H9 (cell line): ENCODE results near the gene ERC1. TPM values are rescaled to one million over a fixed set of nuclear protein-coding genes. Genes with fewer than 3 reads are reported as not detected.

Source experiments
- DNase-seq: peaks from one replicate; pipeline ENCODE4 v3.0.0-alpha.2; 2017
- H2AFZ ChIP-seq: one replicate; pipeline ENCODE4 v1.6.1; 2013; ENCODE audit warnings: mild to moderate bottlenecking, low read length, control low read depth, moderate library complexity
- H2AK5ac ChIP-seq: 2 replicates; pipeline ENCODE4 v1.6.1; 2013; ENCODE audit warnings: low read length, control low read depth, mixed read lengths; ENCODE audit not compliant: insufficient read length
- H2BK120ac ChIP-seq: one replicate; pipeline ENCODE4 v1.6.1; 2013; ENCODE audit warnings: low read depth, mild to moderate bottlenecking, low read length, control low read depth, inconsistent platforms; ENCODE audit not compliant: poor library complexity, severe bottlenecking
- H2BK12ac ChIP-seq: 2 replicates; pipeline ENCODE4 v1.6.1; 2013; ENCODE audit warnings: low read length, control low read depth, mixed read lengths, low read depth; ENCODE audit not compliant: insufficient read length
- H2BK15ac ChIP-seq: 2 replicates; pipeline ENCODE4 v1.6.1; 2013; ENCODE audit warnings: low read depth, low read length, control low read depth
- H2BK20ac ChIP-seq: one replicate; pipeline ENCODE4 v1.6.1; 2013; ENCODE audit warnings: low read depth, mild to moderate bottlenecking, low read length, control low read depth, inconsistent platforms; ENCODE audit not compliant: poor library complexity, severe bottlenecking
- H2BK5ac ChIP-seq: 2 replicates; pipeline ENCODE4 v1.6.1; 2013; ENCODE audit warnings: low read length, control low read depth, mixed read lengths; ENCODE audit not compliant: insufficient read length
- H3K14ac ChIP-seq: 2 replicates; pipeline ENCODE4 v1.6.1; 2013; ENCODE audit warnings: low read length, control low read depth; ENCODE audit not compliant: insufficient read depth
- H3K18ac ChIP-seq: 2 replicates; pipeline ENCODE4 v1.6.1; 2013; ENCODE audit warnings: low read depth, mild to moderate bottlenecking, mixed read lengths, low read length, control low read depth; ENCODE audit not compliant: insufficient read length
- H3K23ac ChIP-seq: 2 replicates; pipeline ENCODE4 v1.6.1; 2013; ENCODE audit warnings: low read length, control low read depth, mixed read lengths, low read depth; ENCODE audit not compliant: insufficient read length
- H3K23me2 ChIP-seq: 2 replicates; pipeline ENCODE4 v1.6.1; 2013; ENCODE audit warnings: low read depth, mild to moderate bottlenecking, mixed read lengths, low read length, control low read depth; ENCODE audit not compliant: insufficient read length, poor library complexity, severe bottlenecking
- H3K27ac ChIP-seq: 2 replicates; pipeline ENCODE4 v1.5.1; 2013; ENCODE audit warnings: low read length, control low read depth, mixed read lengths, low read depth; ENCODE audit not compliant: insufficient read length
- H3K27me3 ChIP-seq: 2 replicates; pipeline ENCODE4 v1.6.1; 2013; ENCODE audit warnings: low read length, control low read depth, inconsistent platforms; ENCODE audit not compliant: insufficient read depth
- H3K4ac ChIP-seq: 2 replicates; pipeline ENCODE4 v1.6.1; 2013; ENCODE audit warnings: low read depth, mild to moderate bottlenecking, control low read depth, inconsistent platforms, low read length, moderate library complexity
- H3K4me1 ChIP-seq: 2 replicates; pipeline ENCODE4 v1.6.1; 2013; ENCODE audit warnings: low read length, control low read depth, inconsistent platforms; ENCODE audit not compliant: insufficient read depth
- H3K4me2 ChIP-seq: 2 replicates; pipeline ENCODE4 v1.6.1; 2013; ENCODE audit warnings: low read length, control low read depth, mixed read lengths; ENCODE audit not compliant: insufficient read length, insufficient read depth
- H3K56ac ChIP-seq: 2 replicates; pipeline ENCODE4 v1.6.1; 2013; ENCODE audit warnings: low read depth, mild to moderate bottlenecking, mixed read lengths, low read length, control low read depth; ENCODE audit not compliant: insufficient read length
- H3K79me1 ChIP-seq: 2 replicates; pipeline ENCODE4 v1.6.1; 2013; ENCODE audit warnings: low read depth, mild to moderate bottlenecking, moderate library complexity, low read length, control low read depth, inconsistent platforms; ENCODE audit not compliant: insufficient read depth, poor library complexity, severe bottlenecking
- H3K79me2 ChIP-seq: 2 replicates; pipeline ENCODE4 v1.6.1; 2013; ENCODE audit warnings: low read length, control low read depth, inconsistent platforms; ENCODE audit not compliant: insufficient read depth
- H3K9ac ChIP-seq: 2 replicates; pipeline ENCODE4 v1.6.1; 2013; ENCODE audit warnings: low read length, control low read depth, mixed read lengths; ENCODE audit not compliant: insufficient read length; ENCODE audit errors: extremely low read depth
- H3K9me3 ChIP-seq: one replicate; pipeline ENCODE4 v1.6.1; 2013; ENCODE audit warnings: low read depth, low read length, inconsistent platforms; ENCODE audit not compliant: control insufficient read depth
- H3T11ph ChIP-seq: one replicate; pipeline ENCODE4 v1.6.1; 2013; ENCODE audit warnings: mild to moderate bottlenecking, low read length, control low read depth, inconsistent platforms
- H4K20me1 ChIP-seq: one replicate; pipeline ENCODE4 v1.6.1; 2013; ENCODE audit not compliant: control insufficient read depth, insufficient read length, insufficient read depth
- H4K5ac ChIP-seq: 2 replicates; pipeline ENCODE4 v1.6.1; 2013; ENCODE audit warnings: low read depth, mild to moderate bottlenecking, mixed read lengths, low read length, control low read depth; ENCODE audit not compliant: insufficient read length
- H4K8ac ChIP-seq: replicated peaks from 2 replicates; pipeline ENCODE4 v1.6.1; 2013; ENCODE audit warnings: low read length, control low read depth, mixed read lengths, low read depth; ENCODE audit not compliant: insufficient read length
- H4K91ac ChIP-seq: 2 replicates; pipeline ENCODE4 v1.6.1; 2013; ENCODE audit warnings: low read depth, mild to moderate bottlenecking, moderate library complexity, mixed read lengths, low read length, control low read depth; ENCODE audit not compliant: insufficient read length
- H3K27ac Mint-ChIP-seq, 3 experiments: 2 replicates in 2 of 3; 3 replicates in 1 of 3; pipeline ENCODE4 v1.8.0; 2020 to 2021; ENCODE audit warnings: mixed read lengths in 3 of 3, mild to moderate bottlenecking in 1 of 3, moderate library complexity in 1 of 3
- H3K27me3 Mint-ChIP-seq: 2 replicates; pipeline ENCODE4 v1.8.0; 2021; ENCODE audit warnings: low read depth, mild to moderate bottlenecking, moderate library complexity, mixed read lengths
- H3K36me3 Mint-ChIP-seq, 3 experiments: 2 replicates in 2 of 3; 3 replicates in 1 of 3; pipeline ENCODE4 v1.8.0; 2020 to 2021; ENCODE audit warnings: low read depth in 3 of 3, mixed read lengths in 3 of 3; ENCODE audit not compliant: insufficient read depth in 1 of 3
- H3K4me1 Mint-ChIP-seq, 2 experiments: 2 replicates each; pipeline ENCODE4 v1.8.0; 2020; ENCODE audit warnings: mixed read lengths in 2 of 2
- H3K4me3 Mint-ChIP-seq, 2 experiments: 2 replicates in 1 of 2; 3 replicates in 1 of 2; pipeline ENCODE4 v1.8.0; 2020 to 2021; ENCODE audit warnings: mild to moderate bottlenecking in 2 of 2, mixed read lengths in 2 of 2, moderate library complexity in 1 of 2
- H3K9me3 Mint-ChIP-seq, 2 experiments: 2 replicates in 1 of 2; 3 replicates in 1 of 2; pipeline ENCODE4 v1.8.0; 2020; ENCODE audit warnings: mild to moderate bottlenecking in 2 of 2, mixed read lengths in 2 of 2, moderate library complexity in 1 of 2
- WGBS: extraction: QIAGEN DNeasy Blood & Tissue Kit; methylation state at CpG from one replicate; pipeline ENCODE4 v1.1.7; 2013; ENCODE audit warnings: missing lambda C conversion rate, low lambda C conversion rate, mixed read lengths; ENCODE audit not compliant: insufficient read length; ENCODE audit errors: extremely low coverage; 5-methylcytosine and 5-hydroxymethylcytosine counted together
- long read RNA-seq: library from polyadenylated mRNA; unstranded; transcript quantifications from one replicate; pipeline ENCODE4 v2.0.0, GENCODE V29; 2020
- total RNA-seq: library from RNA; stranded (reverse); gene quantifications from 2 replicates; pipeline ENCODE4 v1.2.1, GENCODE V29; 2021
- TF ChIP-seq, protein P1 (sequence below): fragments of 200-600 bp; sonication (generic); conservative IDR thresholded peaks from 3 replicates; pipeline ENCODE4 v1.8.0; 2021; ENCODE audit warnings: antibody characterized with exemption, mild to moderate bottlenecking

ERC1 gene
- 48.0 and 51.2 TPM in 2 replicates for total RNA-seq
- long read RNA-seq, full-length matches to known transcripts = 12 of 136 reads
- long read RNA-seq, partial matches to known transcripts = 72 of 136 reads
- long read RNA-seq, other reads (novel, unspliced or antisense) = 52 of 136 reads

DNA sequence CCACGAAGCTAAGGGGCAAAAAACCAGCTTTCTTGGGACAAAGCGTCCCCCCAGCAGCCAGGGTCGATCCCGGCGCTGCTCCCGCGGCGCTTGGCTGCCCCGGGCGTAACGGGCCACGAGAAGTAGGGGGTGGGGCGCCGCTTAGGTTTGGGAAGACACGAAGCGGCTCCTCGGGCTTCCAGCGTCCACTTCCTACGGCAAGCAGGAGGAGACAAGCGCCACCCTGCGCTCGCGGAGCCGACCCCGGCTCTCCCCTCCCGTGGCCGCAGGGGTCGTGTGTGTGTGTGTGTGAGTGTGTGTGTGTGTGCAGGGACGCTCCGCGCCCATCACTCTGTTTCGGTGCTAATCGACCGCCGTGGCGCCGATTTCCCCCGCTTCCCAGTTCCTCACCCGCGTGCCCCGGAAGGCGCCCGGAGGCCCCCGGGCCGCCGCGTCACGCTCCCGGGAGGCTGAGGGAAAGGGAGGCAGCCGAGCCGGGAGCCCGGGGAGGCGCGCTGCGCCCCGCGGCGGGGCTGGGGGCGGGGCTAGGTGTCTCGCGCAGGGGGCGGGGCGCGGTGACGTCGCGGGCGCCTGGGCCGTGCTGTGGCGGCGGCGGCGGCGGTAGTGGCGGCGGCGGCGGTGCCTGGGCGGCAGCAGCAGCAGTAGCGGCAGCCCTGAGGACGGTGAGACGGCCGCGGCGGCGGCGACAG is at the start of gene ERC1:
ERC1 (plus strand) TSS at position 563 of the 689 bp plus-strand sequence. CDS start 36,681 bp downstream, outside the sequence.
- Histone ChIP-seq H2BK20ac (no peak within 1 kb of the TSS), H3K79me1 (peaks cover 4% of the 10 kb centered on the region), H3K79me2 (peaks cover 6% of the 10 kb centered on the region; the same call in 1 of the 2 replicates), H2BK15ac (no peak within 1 kb of the TSS), H3K18ac (peak within 1 kb of the TSS; percentile 80), H2AFZ (no peak within 1 kb of the TSS), H4K20me1 (no peaks in the 10 kb centered on the region), H3K14ac (peak within 1 kb of the TSS; percentile 92), H2BK5ac (no peak within 1 kb of the TSS), H3K9ac (peak within 1 kb of the TSS; percentile 80), H3T11ph (no peak within 1 kb of the TSS), H3K4ac (no peak within 1 kb of the TSS; the same call in 1 of the 2 replicates), H2BK120ac (no peak within 1 kb of the TSS), H4K91ac (no peak within 1 kb of the TSS), H2AK5ac (no peak within 1 kb of the TSS), H3K56ac (no peak within 1 kb of the TSS), H3K9me3 (no peaks in the 10 kb centered on the region), H3K27ac (no peak within 1 kb of the TSS), H3K27me3 (no peaks in the 10 kb centered on the region), H3K4me1 (peaks cover 3% of the 10 kb centered on the region), H3K23ac (no peak within 1 kb of the TSS), H3K4me2 (peak within 1 kb of the TSS; percentile 59), H4K5ac (no peak within 1 kb of the TSS), H4K8ac (no peak within 1 kb of the TSS), H2BK12ac (no peak within 1 kb of the TSS), H3K23me2 (no peaks in the 10 kb centered on the region)
- H3K27ac Mint-ChIP-seq = peak within 1 kb of the TSS; percentile 81 to 89 (median 87)
- H3K9me3 Mint-ChIP-seq = no peaks in the 10 kb centered on the region
- peak within 1 kb of the TSS; percentile 86 to 98 for H3K4me3 Mint-ChIP-seq
- TF ChIP-seq, protein P1, sequence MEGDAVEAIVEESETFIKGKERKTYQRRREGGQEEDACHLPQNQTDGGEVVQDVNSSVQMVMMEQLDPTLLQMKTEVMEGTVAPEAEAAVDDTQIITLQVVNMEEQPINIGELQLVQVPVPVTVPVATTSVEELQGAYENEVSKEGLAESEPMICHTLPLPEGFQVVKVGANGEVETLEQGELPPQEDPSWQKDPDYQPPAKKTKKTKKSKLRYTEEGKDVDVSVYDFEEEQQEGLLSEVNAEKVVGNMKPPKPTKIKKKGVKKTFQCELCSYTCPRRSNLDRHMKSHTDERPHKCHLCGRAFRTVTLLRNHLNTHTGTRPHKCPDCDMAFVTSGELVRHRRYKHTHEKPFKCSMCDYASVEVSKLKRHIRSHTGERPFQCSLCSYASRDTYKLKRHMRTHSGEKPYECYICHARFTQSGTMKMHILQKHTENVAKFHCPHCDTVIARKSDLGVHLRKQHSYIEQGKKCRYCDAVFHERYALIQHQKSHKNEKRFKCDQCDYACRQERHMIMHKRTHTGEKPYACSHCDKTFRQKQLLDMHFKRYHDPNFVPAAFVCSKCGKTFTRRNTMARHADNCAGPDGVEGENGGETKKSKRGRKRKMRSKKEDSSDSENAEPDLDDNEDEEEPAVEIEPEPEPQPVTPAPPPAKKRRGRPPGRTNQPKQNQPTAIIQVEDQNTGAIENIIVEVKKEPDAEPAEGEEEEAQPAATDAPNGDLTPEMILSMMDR = no peak
- H3K27me3 Mint-ChIP-seq = no peaks in the 10 kb centered on the region; the same call in 1 of the 2 replicates
- H3K4me1 Mint-ChIP-seq = peaks cover 24 to 29% of the 10 kb centered on the region in 2 experiments
- H3K36me3 Mint-ChIP-seq = no peaks in the 10 kb centered on the region; a peak in 1 of 7 replicates
- WGBS = no CpG with 5 or more reads among the region's 87 CpGs
- peak; percentile 88 for DNase-seq
